GM12878 (cell line): ENCODE results near the gene CENPX. TPM values are rescaled to one million over a fixed set of nuclear protein-coding genes. Genes with fewer than 3 reads are reported as not detected.

ENCODE experiments used
- BACH1 ChIP-seq: fragments of 450-650 bp; IDR thresholded peaks from 2 replicates; pipeline ENCODE4 v1.6.1; 2017; ENCODE audit warnings: mild to moderate bottlenecking, borderline replicate concordance
- BMI1 ChIP-seq: fragments of 450-650 bp; IDR thresholded peaks from 2 replicates; pipeline ENCODE4 v1.6.1; 2016; ENCODE audit warnings: mild to moderate bottlenecking, moderate library complexity, borderline replicate concordance
- CREB1 ChIP-seq: IDR thresholded peaks from 2 replicates; pipeline ENCODE4 v1.6.1; 2012; ENCODE audit warnings: low read depth, mild to moderate bottlenecking, inconsistent platforms
- CTCF ChIP-seq, 3 experiments: IDR thresholded peaks in 2 of 3; conservative IDR thresholded peaks in 1 of 3; 2 replicates each; pipeline ENCODE4 v1.5.1; 2011; ENCODE audit warnings: low read depth in 3 of 3, low read length in 3 of 3, mild to moderate bottlenecking in 3 of 3, control low read depth in 2 of 3, moderate library complexity in 2 of 3, inconsistent platforms in 1 of 3, mixed read lengths in 1 of 3; ENCODE audit not compliant: control insufficient read depth in 2 of 3, insufficient read depth in 1 of 3; ENCODE audit errors: extremely low read depth in 1 of 3
- CUX1 ChIP-seq: IDR thresholded peaks from 2 replicates; pipeline ENCODE4 v1.6.1; 2012; ENCODE audit warnings: improper control_type of control experiment, low read depth, low read length; ENCODE audit not compliant: insufficient replicate concordance
- EGR1 ChIP-seq, 2 experiments: IDR thresholded peaks; 1 replicate in 1 of 2; 2 replicates in 1 of 2; pipeline ENCODE4 v1.6.1; 2011 to 2012; ENCODE audit warnings: low read depth in 2 of 2, low read length in 2 of 2, borderline replicate concordance in 1 of 2, mild to moderate bottlenecking in 1 of 2, moderate library complexity in 1 of 2
- ESRRA ChIP-seq: IDR thresholded peaks from 2 replicates; pipeline ENCODE4 v1.6.1; 2012; ENCODE audit warnings: mild to moderate bottlenecking, low read length, improper control_type of control experiment
- LARP7 ChIP-seq: fragments of 450-650 bp; IDR thresholded peaks from 2 replicates; pipeline ENCODE4 v1.6.1; 2017; ENCODE audit warnings: mild to moderate bottlenecking
- MTA3 ChIP-seq: IDR thresholded peaks from 2 replicates; pipeline ENCODE4 v1.6.1; 2012; ENCODE audit warnings: low read length, inconsistent platforms, borderline replicate concordance
- MYC ChIP-seq: IDR thresholded peaks from 2 replicates; pipeline ENCODE4 v1.6.1; 2011; ENCODE audit warnings: mild to moderate bottlenecking, low read length, moderate library complexity, inconsistent platforms; ENCODE audit not compliant: insufficient read depth, insufficient replicate concordance, insufficient read length, severe bottlenecking
- NR2F1 ChIP-seq: fragments of 450-650 bp; conservative IDR thresholded peaks from 2 replicates; pipeline ENCODE4 v1.6.1; 2017; ENCODE audit warnings: mild to moderate bottlenecking
- PKNOX1 ChIP-seq: fragments of 450-650 bp; IDR thresholded peaks from 2 replicates; pipeline ENCODE4 v1.6.1; 2016; ENCODE audit warnings: mild to moderate bottlenecking
- POLR2A ChIP-seq: IDR thresholded peaks from 2 replicates; pipeline ENCODE4 v1.6.1; 2011; ENCODE audit warnings: low read depth, mild to moderate bottlenecking, low read length
- RB1 ChIP-seq: fragments of 450-650 bp; formaldehyde crosslinking; IDR thresholded peaks from 2 replicates; pipeline ENCODE4 v1.6.1; 2017; ENCODE audit warnings: mild to moderate bottlenecking, borderline replicate concordance
- RUNX3 ChIP-seq: IDR thresholded peaks from 2 replicates; pipeline ENCODE4 v1.6.1; 2012; ENCODE audit warnings: low read length, inconsistent platforms
- SREBF2 ChIP-seq: IDR thresholded peaks from 2 replicates; pipeline ENCODE4 v1.6.1; 2012; ENCODE audit warnings: mild to moderate bottlenecking, low read length
- SRF ChIP-seq, 2 experiments: IDR thresholded peaks; 2 replicates each; pipeline ENCODE4 v1.6.1; 2011; ENCODE audit warnings: low read depth in 2 of 2, low read length in 2 of 2, mild to moderate bottlenecking in 1 of 2, moderate library complexity in 1 of 2
- STAT1 ChIP-seq: fragments of 450-650 bp; conservative IDR thresholded peaks from 2 replicates; pipeline ENCODE4 v1.6.1; 2014; ENCODE audit warnings: antibody characterized with exemption, mild to moderate bottlenecking
- USF2 ChIP-seq: IDR thresholded peaks from 2 replicates; pipeline ENCODE4 v1.6.1; 2011; ENCODE audit warnings: low read depth, low read length, improper control_type of control experiment, borderline replicate concordance
- ZBED1 ChIP-seq: IDR thresholded peaks from 2 replicates; pipeline ENCODE4 v1.6.1; 2016; ENCODE audit warnings: borderline replicate concordance
- ZNF24 ChIP-seq: fragments of 450-650 bp; IDR thresholded peaks from 2 replicates; pipeline ENCODE4 v1.6.1; 2017; ENCODE audit warnings: antibody characterized with exemption, mild to moderate bottlenecking
- polyA plus RNA-seq, 11 experiments: library from polyadenylated mRNA; depleted of rRNA in 4 of 11; unstranded in 6 of 11; stranded (reverse) in 5 of 11; fragments of >200 nt; fragmentation: Nextera tagmentation in 4 of 11; fragmentation: Illumina TruSeq in 1 of 11; extraction: Ambion mirVana in 4 of 11; extraction: Trizol in 1 of 11; gene quantifications; 1 replicate in 1 of 11; 2 replicates in 10 of 11; pipeline versions ENCODE4 v1.2.1 to v1.2.3, GENCODE V29; 2011 to 2016; ENCODE audit warnings: inconsistent platforms in 2 of 11, missing spikeins in 2 of 11, low read depth in 1 of 11
- total RNA-seq, 4 experiments: library from RNA; depleted of rRNA in 3 of 4; stranded (reverse); fragments of >200 nt in 3 of 4; fragmentation: Illumina TruSeq in 1 of 4; extraction: Trizol in 1 of 4; gene quantifications; 2 replicates each; pipeline versions ENCODE4 v1.2.1 to v1.2.3, GENCODE V29; 2013 to 2021

Gene CENPX
- total and polyA plus RNA-seq, 10 of the 15 experiments (the other 5 are each of a cell fraction or from before 2014, with no cell fraction given) = 11.7 to 182 (median 71.9) TPM

GRCh38 chr17:82037092-82037888, 14.6 kb upstream of the CENPX start, which contains the start of gene DCXR (continued):
- peak; percentile 83 to 94 (median 89) for TF ChIP-seq CTCF (IDR thresholded peaks at IDR 0.05 in 2 of 3, conservative IDR thresholded peaks at IDR 0.05 in 1 of 3; ENCODE audit: control insufficient read depth in 2 of 3, extremely low read depth in 1 of 3, insufficient read depth in 1 of 3, low read depth in 3 of 3, low read length in 3 of 3)
- TF ChIP-seq BMI1 = no peak
- TF ChIP-seq POLR2A = peak; percentile 99
- TF ChIP-seq CUX1 = no peak
- peak; percentile 92 for TF ChIP-seq PKNOX1
- no peak for TF ChIP-seq MTA3
- peak; percentile 50; the same call in 1 of the 2 replicates for TF ChIP-seq CREB1
- TF ChIP-seq SRF (IDR thresholded peaks at IDR 0.05; ENCODE audit: low read depth in 2 of 2, low read length in 2 of 2) = 0 out of 4 replicates have a peak, but pooled peaks of 1 of the 2 experiments have one; percentile 6
- peak; percentile 86 for TF ChIP-seq NR2F1
- no peak for TF ChIP-seq ZBED1
- 0 out of 2 replicates have a peak, but pooled peaks have one; percentile 26 for TF ChIP-seq RUNX3
- TF ChIP-seq EGR1 (IDR thresholded peaks at IDR 0.05; ENCODE audit: borderline replicate concordance in 1 of 2, low read depth in 2 of 2, low read length in 2 of 2) = peak in 1 of 2 experiments; percentile 96; a peak in 2 of 3 replicates
- TF ChIP-seq ZNF24 = 0 out of 2 replicates have a peak, but pooled peaks have one; percentile 67
- 0 out of 2 replicates have a peak, but pooled peaks have one; percentile 48 for TF ChIP-seq STAT1
- peak; percentile 93 for TF ChIP-seq BACH1
- TF ChIP-seq USF2 = no peak
- TF ChIP-seq ESRRA = no peak
- no peak for TF ChIP-seq SREBF2
- TF ChIP-seq LARP7 = peak; percentile 96
- peak; percentile 84; the same call in 1 of the 2 replicates for TF ChIP-seq RB1
- TF ChIP-seq MYC = peak; percentile 46
